HG02884 (cell line): ENCODE measurements around the gene IRF2BP2.
"Not testable (repeated sequence)": the region's sequence is repeated elsewhere in the genome, so short reads cannot be mapped to it uniquely, and the experiment has no call there.

Source experiments
- ATAC-seq: cut with Tn5 transposase; IDR thresholded peaks from one replicate; pipeline ENCODE4 v1.9.1; 2021; ENCODE audit warnings: mild to moderate bottlenecking, moderate library complexity; ENCODE audit not compliant: unreplicated experiment

IRF2BP2 gene

GRCh38 chr1:234634922-234635321 lies 24.9 kb upstream of the IRF2BP2 start:
- not testable (repeated sequence) for ATAC-seq

GRCh38 chr1:234634387-234634786 lies 24.4 kb upstream of the IRF2BP2 start:
- ATAC-seq: no peak

- ATAC-seq: no peak
Measured at GRCh38 chr1:234633246-234634003, 23.4 kb upstream of the IRF2BP2 start.

- no peak for ATAC-seq
Measured at GRCh38 chr1:234632225-234632624, 22.2 kb upstream of the IRF2BP2 start.

GRCh38 chr1:234631721-234632125 lies 21.7 kb upstream of the IRF2BP2 start:
- ATAC-seq: no peak

GRCh38 chr1:234629026-234629425 lies 19.0 kb upstream of the IRF2BP2 start:
- no peak for ATAC-seq

GRCh38 chr1:234628089-234628488 lies 18.1 kb upstream of the IRF2BP2 start:
- ATAC-seq: no peak

- ATAC-seq: no peak
Measured at GRCh38 chr1:234627009-234627950, 17.3 kb upstream of the IRF2BP2 start.

- ATAC-seq: no peak
Measured at GRCh38 chr1:234626391-234626790, 16.4 kb upstream of the IRF2BP2 start.

GRCh38 chr1:234624724-234625117 lies 14.7 kb upstream of the IRF2BP2 start:
- no peak for ATAC-seq

GRCh38 chr1:234621657-234622335 lies 11.8 kb upstream of the IRF2BP2 start:
- no peak for ATAC-seq

- ATAC-seq: no peak
Measured at GRCh38 chr1:234621127-234621468, 11.1 kb upstream of the IRF2BP2 start.

- ATAC-seq: no peak
Measured at GRCh38 chr1:234620272-234621126, 10.5 kb upstream of the IRF2BP2 start.

- ATAC-seq: no peak
Measured at GRCh38 chr1:234619794-234620247, 9.8 kb upstream of the IRF2BP2 start.

GRCh38 chr1:234619071-234619480 lies 9.1 kb upstream of the IRF2BP2 start:
- no peak for ATAC-seq

GRCh38 chr1:234618737-234619049 lies 8.7 kb upstream of the IRF2BP2 start:
- no peak for ATAC-seq

GRCh38 chr1:234617986-234618736 lies 8.2 kb upstream of the IRF2BP2 start:
- no peak for ATAC-seq

- no peak for ATAC-seq
Measured at GRCh38 chr1:234617131-234617985, 7.4 kb upstream of the IRF2BP2 start.

- ATAC-seq: no peak
Measured at GRCh38 chr1:234616644-234617043, 6.7 kb upstream of the IRF2BP2 start.
